GM18505 (cell line): Measurements from ENCODE around the gene ATP10A.
A peak's percentile ranks its signal among the peaks of the same experiment; 100 is the strongest.
"Not testable (repeated sequence)": the region's sequence is repeated elsewhere in the genome, so short reads cannot be mapped to it uniquely, and the experiment has no call there.

Source experiments
- ATAC-seq: cut with Tn5 transposase; IDR thresholded peaks from one replicate; pipeline ENCODE4 v1.9.1; 2021; ENCODE audit not compliant: unreplicated experiment
- POLR2A ChIP-seq: IDR thresholded peaks from 4 replicates; pipeline ENCODE4 v1.6.1; 2011; ENCODE audit warnings: borderline replicate concordance; ENCODE audit not compliant: insufficient read depth, insufficient read length; ENCODE audit errors: extremely low read depth

The ATP10A gene

DNA sequence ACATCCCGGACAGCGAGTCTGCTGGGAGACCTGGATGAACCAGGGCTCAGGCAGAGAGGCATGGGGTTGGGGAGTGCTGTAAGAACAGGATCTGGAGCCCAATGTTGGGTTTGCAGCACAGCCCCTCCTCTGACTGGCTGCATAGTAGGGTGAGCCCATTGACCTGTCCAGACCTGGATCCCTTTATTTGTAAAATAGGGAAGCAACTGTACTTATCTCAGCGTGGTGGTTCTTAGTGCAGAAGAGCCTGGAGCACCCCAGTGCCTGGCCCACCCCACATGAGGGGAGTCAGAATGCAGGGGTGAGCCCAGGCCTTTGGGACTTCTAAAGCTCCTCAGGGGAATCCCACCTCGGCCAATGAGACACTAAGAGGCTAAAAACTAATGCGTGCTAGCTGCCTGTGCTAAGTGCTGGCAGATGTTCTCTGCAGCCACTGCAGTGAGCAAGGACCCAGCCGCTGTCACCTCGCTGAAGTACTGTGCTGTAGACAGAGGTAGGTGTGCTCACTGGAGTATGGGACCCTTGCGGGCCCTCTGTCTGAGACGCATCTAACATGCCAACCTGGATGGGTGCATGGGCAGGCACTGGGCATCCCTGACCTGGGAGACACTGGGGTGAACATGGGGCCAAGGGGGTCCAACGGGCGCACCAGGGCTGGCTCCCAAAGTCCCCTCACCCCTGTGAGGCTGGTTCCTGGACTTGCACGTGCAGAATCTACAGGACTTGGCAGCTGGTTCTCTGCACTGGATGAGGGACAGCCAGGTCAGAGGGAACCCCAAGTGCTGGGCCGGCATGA, 95.6 kb downstream of the ATP10A start:
- TF ChIP-seq POLR2A, result no peak
- ATAC-seq, result no peak

- no peak for ATAC-seq
- no peak for TF ChIP-seq POLR2A
Observed at GRCh38 chr15:25766417-25766816, 96.7 kb downstream of the ATP10A start.

DNA sequence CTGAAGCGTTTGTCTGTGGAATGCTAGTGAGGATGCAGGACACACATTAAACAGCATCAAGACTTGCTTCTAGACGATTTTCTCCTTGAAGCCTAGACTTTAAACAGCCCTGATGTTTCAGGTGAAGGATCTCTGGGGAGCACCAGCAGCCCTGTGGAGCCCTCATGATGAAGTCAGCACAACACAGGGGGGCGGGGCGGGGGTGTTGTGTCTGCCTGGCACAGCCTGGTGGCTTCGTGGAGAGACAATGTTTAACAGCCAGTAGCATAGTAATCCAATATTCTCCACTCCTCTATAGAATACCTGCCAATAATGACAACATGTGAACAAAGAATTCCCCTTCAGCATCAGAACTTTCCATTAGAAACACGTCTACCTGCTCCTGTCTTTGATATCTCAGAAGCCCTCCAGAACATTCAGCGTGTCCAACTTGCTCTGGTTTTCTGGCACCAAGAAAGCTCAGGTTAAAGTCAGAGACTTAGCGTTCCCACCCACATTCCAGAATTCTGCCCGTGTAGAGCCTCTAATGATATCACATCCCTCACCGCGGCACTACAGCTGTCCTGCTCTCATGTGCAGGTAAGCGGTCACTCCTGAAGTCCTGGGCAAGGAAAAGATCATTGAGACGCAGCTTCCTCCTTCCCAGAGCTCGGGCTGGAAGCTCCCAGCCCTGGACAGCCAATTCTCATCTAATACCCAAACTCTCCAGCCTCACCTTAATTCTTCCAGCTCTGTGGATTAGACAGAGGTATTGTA, 98.0 kb downstream of the ATP10A start:
- no peak for ATAC-seq
- TF ChIP-seq POLR2A, result no peak

GRCh38 chr15:25763954-25764353, 99.2 kb downstream of the ATP10A start:
- no peak for ATAC-seq
- TF ChIP-seq POLR2A, result no peak

- no peak for TF ChIP-seq POLR2A
- ATAC-seq, result no peak
Observed at GRCh38 chr15:25763331-25763751, 99.8 kb downstream of the ATP10A start.

DNA sequence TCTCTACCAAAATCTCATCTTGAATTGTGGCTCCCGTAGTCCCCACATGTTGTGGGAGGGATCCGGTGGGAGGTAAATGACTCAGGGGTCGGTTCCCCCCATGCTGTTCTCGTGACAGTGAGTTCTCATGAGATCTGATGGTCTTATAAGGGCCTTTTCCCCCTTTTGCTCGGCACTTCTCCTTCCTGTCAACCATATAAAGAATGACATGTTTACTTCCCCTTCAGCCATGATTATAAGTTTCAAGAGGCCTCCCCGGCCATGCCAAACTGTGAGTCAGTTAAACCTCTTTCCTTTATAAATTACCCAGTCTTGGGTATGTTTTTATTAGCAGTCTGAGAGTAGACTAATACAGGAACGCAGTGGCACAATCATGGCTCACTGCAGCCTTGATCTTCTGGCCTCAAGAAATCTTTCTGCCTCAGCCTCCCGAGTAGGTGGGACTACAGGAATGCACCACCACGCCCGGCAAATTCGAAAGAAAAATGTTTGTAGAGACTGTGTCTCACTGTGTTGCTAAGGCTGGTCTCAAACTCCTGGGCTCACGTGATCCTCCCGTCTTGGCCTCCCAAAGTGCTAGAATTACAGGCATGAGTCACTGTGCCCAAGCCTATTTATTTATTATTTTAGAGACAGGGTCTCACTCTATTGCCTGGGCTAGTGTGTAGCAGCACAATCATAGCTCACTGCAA, 101.0 kb downstream of the ATP10A start:
- ATAC-seq, result no peak
- TF ChIP-seq POLR2A, result no peak

DNA sequence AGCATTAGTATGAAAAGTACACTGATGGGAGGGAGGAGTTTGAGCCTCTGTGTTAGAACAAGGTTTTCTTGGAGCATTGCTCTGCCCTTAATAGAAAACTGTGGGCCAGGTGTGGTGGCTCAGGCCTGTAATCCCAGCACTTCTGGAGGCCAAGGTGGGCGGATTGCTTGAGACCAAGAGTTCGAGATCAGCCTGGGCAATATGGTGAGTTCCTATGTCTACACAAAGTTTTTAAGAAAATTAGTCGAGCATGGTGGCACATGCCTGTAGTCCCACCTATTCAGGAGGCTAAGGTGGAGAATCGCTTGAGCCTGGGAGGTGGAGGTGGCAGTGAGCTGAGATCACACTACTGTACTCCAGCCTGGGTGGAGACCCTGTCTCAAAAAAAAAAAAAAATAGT, 103.7 kb downstream of the ATP10A start:
- no peak for TF ChIP-seq POLR2A
- no peak for ATAC-seq

DNA sequence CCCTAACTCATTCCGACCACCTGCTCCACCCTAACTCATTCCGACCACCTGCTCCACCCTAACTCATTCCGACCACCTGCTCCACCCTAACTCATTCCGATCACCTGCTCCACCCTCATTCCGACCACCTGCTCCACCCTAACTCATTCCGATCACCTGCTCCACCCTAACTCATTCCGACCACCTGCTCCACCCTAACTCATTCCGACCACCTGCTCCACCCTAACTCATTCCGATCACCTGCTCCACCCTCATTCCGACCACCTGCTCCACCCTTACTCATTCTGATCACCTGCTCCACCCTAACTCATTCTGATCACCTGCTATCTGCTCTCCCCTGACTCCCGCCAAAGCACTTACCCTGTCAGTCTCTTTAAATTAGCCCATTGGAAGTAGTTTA, 104.5 kb downstream of the ATP10A start:
- ATAC-seq, result not testable (repeated sequence)

DNA sequence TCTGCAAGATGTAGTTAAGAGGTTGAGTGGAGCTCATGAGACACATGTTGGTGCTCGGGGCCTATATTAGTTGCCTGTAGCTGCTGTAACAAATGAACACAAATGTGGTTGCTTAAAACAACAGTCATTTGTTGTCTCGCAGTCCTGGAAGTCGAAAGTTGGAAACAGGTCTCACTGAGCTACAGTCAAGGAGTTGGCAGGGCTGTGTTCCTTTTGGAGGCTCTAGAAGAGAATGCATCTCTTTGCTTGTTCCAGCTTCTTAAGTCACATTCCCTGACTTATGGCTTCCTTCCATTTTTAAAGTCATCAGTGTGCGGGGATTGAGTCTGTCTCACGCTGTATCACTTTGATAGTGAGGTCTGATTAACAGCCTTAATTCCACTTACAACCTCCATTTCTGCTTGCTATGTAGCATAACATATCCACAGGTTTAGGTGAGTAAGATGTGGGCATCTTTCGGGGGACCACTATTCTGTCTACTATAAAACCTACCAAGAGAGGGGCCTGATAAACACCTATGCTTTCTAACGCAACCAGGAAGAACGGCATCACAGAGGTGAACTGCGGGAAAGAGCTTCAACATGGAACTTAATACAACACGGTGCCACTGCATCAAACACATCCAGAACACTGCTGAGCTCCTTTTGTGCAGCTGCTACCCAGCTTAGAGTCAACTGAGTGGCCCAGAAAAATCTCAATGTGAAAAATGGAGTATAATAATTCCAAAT, 119.4 kb downstream of the ATP10A start:
- no peak for TF ChIP-seq POLR2A

DNA sequence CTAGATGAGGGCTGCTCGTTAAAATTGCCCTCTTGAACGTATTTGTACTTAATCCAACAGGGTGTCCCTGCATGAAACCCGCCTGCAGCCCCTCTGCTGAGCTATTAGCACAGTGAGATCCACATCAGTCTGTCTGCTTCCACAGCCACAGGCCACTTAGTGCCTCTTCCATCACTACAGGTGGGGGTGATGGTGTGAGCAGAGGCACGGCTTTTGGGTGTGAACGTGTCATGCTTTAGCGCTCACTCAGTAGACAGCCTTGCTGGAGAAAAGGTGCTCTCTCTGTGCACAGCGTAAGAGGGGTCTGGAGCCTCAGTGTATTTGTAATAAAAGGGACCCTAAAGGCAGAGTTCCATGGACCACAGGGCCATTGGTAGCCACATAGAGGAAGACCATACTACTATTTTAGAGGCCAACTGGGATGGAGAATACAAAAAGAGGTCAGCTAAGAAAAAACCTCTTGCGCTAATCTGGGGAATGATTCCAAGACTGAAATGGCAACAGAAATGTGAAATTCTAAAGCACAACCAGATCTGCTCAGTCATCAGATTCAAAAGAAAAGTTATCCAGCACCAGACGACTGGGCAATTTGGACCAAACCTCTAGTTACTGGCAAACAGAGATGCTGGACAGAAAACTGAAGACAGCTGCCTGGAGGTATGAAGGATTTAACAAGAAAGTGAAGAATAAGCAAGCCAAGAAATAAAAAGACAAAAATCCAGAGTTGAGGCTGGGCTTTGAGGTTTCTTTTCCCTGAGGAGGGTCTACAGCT, 120.2 kb downstream of the ATP10A start:
- ATAC-seq, result no peak
- TF ChIP-seq POLR2A, result no peak

More for the DNA sequence above, 119.4 kb downstream of the ATP10A start:
- no peak for ATAC-seq

- TF ChIP-seq POLR2A, result no peak
- ATAC-seq, result no peak
Observed at GRCh38 chr15:25742041-25742730, 120.9 kb downstream of the ATP10A start.

- peak; percentile 67 for ATAC-seq
- no peak for TF ChIP-seq POLR2A
Observed at GRCh38 chr15:25741256-25741580, 121.9 kb downstream of the ATP10A start.
